C4-2B (cell line): ENCODE results near the gene PRPSAP1.

Source experiments
- CTCF ChIP-seq: fragments of 450-650 bp; conservative IDR thresholded peaks from 2 replicates; pipeline ENCODE4 v1.5.1; 2017; ENCODE audit warnings: mild to moderate bottlenecking
- ZFX ChIP-seq: fragments of 450-650 bp; IDR thresholded peaks from 2 replicates; pipeline ENCODE4 v1.6.1; 2017

GRCh38 chr17:76399175-76400172, 45.8 kb upstream of the PRPSAP1 start:
- TF ChIP-seq CTCF (no peak), ZFX (no peak)
